Keratinocyte (primary cell): ENCODE results near the gene NLGN1. TPM values are rescaled to one million over a fixed set of nuclear protein-coding genes. Genes with fewer than 3 reads are reported as not detected.

Experiments used
- DNase-seq: peaks from one replicate; pipeline ENCODE4 v3.0.0-alpha.2; 2011; ENCODE audit warnings: low read depth, missing footprints, low spot score
- FAIRE-seq: peaks from 2 replicates; lab custom pipeline; 2011; peaks lifted over from hg19 to GRCh38; lab: Jason Lieb, UNC
- H2AFZ ChIP-seq: 2 replicates; pipeline ENCODE4 v1.6.0; 2012; ENCODE audit warnings: low read length, control low read depth, inconsistent platforms; ENCODE audit not compliant: control insufficient read depth
- H3K27ac ChIP-seq: 2 replicates; pipeline ENCODE4 v1.5.1; 2011; ENCODE audit warnings: low read length; ENCODE audit not compliant: control insufficient read depth, insufficient read depth
- H3K27me3 ChIP-seq: 3 replicates; pipeline ENCODE4 v1.6.0; 2011; ENCODE audit warnings: low read length; ENCODE audit not compliant: control insufficient read depth, insufficient read depth; ENCODE audit errors: extremely low read depth
- H3K36me3 ChIP-seq, 2 experiments: 2 replicates in 1 of 2; 3 replicates in 1 of 2; pipeline ENCODE4 v1.5.1; 2011; ENCODE audit warnings: low read length in 2 of 2, mild to moderate bottlenecking in 1 of 2; ENCODE audit not compliant: control insufficient read depth in 2 of 2, insufficient read depth in 2 of 2; ENCODE audit errors: extremely low read depth in 1 of 2
- H3K4me1 ChIP-seq: 3 replicates; pipeline ENCODE4 v1.5.1; 2011; ENCODE audit warnings: low read length; ENCODE audit not compliant: control insufficient read depth, insufficient read depth; ENCODE audit errors: extremely low read depth
- H3K4me2 ChIP-seq: 3 replicates; pipeline ENCODE4 v1.6.0; 2011; ENCODE audit warnings: low read depth, low read length; ENCODE audit not compliant: control insufficient read depth, insufficient read depth; ENCODE audit errors: extremely low read depth
- H3K4me3 ChIP-seq, 3 experiments: fragments of 200-600 bp in 1 of 3; sonication (generic) in 1 of 3; 2 replicates in 2 of 3; 3 replicates in 1 of 3; pipeline ENCODE4 v1.5.1; 2011 to 2016; ENCODE audit warnings: low read length in 3 of 3, mild to moderate bottlenecking in 3 of 3, control low read depth in 2 of 3, inconsistent platforms in 1 of 3, low read depth in 1 of 3, mixed read lengths in 1 of 3, mixed run types in 1 of 3, moderate library complexity in 1 of 3; ENCODE audit not compliant: control insufficient read depth in 2 of 3, insufficient read depth in 2 of 3; ENCODE audit errors: extremely low read depth in 1 of 3
- H3K79me2 ChIP-seq: 2 replicates; pipeline ENCODE4 v1.6.0; 2012; ENCODE audit warnings: low read length; ENCODE audit not compliant: control insufficient read depth, insufficient read depth
- H3K9ac ChIP-seq: 3 replicates; pipeline ENCODE4 v1.6.0; 2011; ENCODE audit warnings: low read length; ENCODE audit not compliant: control insufficient read depth, insufficient read depth; ENCODE audit errors: extremely low read depth
- H3K9me1 ChIP-seq: 3 replicates; pipeline ENCODE4 v1.6.0; 2011; ENCODE audit warnings: low read length; ENCODE audit not compliant: control insufficient read depth, insufficient read depth; ENCODE audit errors: extremely low read depth
- H3K9me3 ChIP-seq: 2 replicates; pipeline ENCODE4 v1.5.1; 2012; ENCODE audit warnings: low read depth, low read length; ENCODE audit not compliant: control insufficient read depth
- H4K20me1 ChIP-seq: 3 replicates; pipeline ENCODE4 v1.6.0; 2011; ENCODE audit warnings: low read length; ENCODE audit not compliant: control insufficient read depth, insufficient read depth; ENCODE audit errors: extremely low read depth
- CTCF ChIP-seq, 3 experiments: IDR thresholded peaks in 1 of 3; conservative IDR thresholded peaks in 1 of 3; optimal IDR thresholded peaks in 1 of 3; 2 replicates in 2 of 3; 3 replicates in 1 of 3; pipeline versions ENCODE3 to v1.5.1; 2011; ENCODE audit warnings: low read length in 3 of 3, mild to moderate bottlenecking in 3 of 3, moderate library complexity in 2 of 3, control low read depth in 1 of 3, inconsistent platforms in 1 of 3; ENCODE audit not compliant: insufficient read depth in 2 of 3; ENCODE audit errors: extremely low read depth in 1 of 3
- EZH2 ChIP-seq: IDR thresholded peaks from one replicate; pipeline ENCODE4 v1.6.1; 2012; ENCODE audit warnings: inconsistent platforms, mild to moderate bottlenecking, low read length, moderate library complexity
- dilution Hi-C: fragments of 300-500 bp; cut with MboI; formaldehyde crosslinking; loops from one replicate; pipeline ENCODE4 v1.7.0; 2020; ENCODE audit warnings: low sequenced_read_pairs; ENCODE audit not compliant: extremely low pct_ligation_motif_present
- polyA plus RNA-seq, 5 experiments: library from polyadenylated mRNA; depleted of rRNA in 3 of 5; stranded (reverse) in 3 of 5; stranded (forward) in 1 of 5; unstranded in 1 of 5; fragments of >200 nt; gene quantifications; 1 replicate in 1 of 5; 2 replicates in 3 of 5; 3 replicates in 1 of 5; pipeline versions ENCODE4 v1.2.1 to v1.2.3, GENCODE V29; 2011 to 2012; ENCODE audit warnings: missing spikeins in 2 of 5, low read depth in 1 of 5, low replicate concordance in 1 of 5

NLGN1 gene
- polyA plus RNA-seq, 1 donor (not counting 4 experiments of a cell fraction or from before 2014, with no cell fraction given) = not detected

GRCh38 chr3:174169736-174170135 is 772.2 kb downstream of the NLGN1 start:
- H4K20me1 ChIP-seq = no peaks in the 10 kb centered on the region
- H3K4me1 ChIP-seq = no peaks in the 10 kb centered on the region
- H3K79me2 ChIP-seq = no peaks in the 10 kb centered on the region
- dilution Hi-C loops = no loop called here
- no peaks in the 10 kb centered on the region for H3K36me3 ChIP-seq
- DNase-seq (no peak), FAIRE-seq (no peak)
- no peak overlapping the region for H3K27ac ChIP-seq
- TF ChIP-seq EZH2 (no peak), CTCF (optimal IDR thresholded peaks at IDR 0.05 in 1 of 3, IDR thresholded peaks at IDR 0.05 in 1 of 3, conservative IDR thresholded peaks at IDR 0.05 in 1 of 3; ENCODE audit: extremely low read depth in 1 of 3, insufficient read depth in 2 of 3, low read length in 3 of 3) (no peak)
- no peaks in the 10 kb centered on the region for H3K9me3 ChIP-seq
- no peak overlapping the region for H3K9ac ChIP-seq
- no peaks in the 10 kb centered on the region for H3K9me1 ChIP-seq
- no peak overlapping the region for H3K4me2 ChIP-seq
- H2AFZ ChIP-seq = no peak overlapping the region
- H3K4me3 ChIP-seq = no peak overlapping the region
- H3K27me3 ChIP-seq = no peaks in the 10 kb centered on the region

GRCh38 chr3:174170248-174170647 is 772.7 kb downstream of the NLGN1 start:
- DNase-seq (no peak), FAIRE-seq (no peak)
- Histone ChIP-seq H3K4me3 (no peak overlapping the region), H3K9me1 (no peaks in the 10 kb centered on the region), H2AFZ (no peak overlapping the region), H3K4me2 (no peak overlapping the region), H3K36me3 (no peaks in the 10 kb centered on the region), H3K9ac (no peak overlapping the region), H3K9me3 (no peaks in the 10 kb centered on the region), H3K79me2 (no peaks in the 10 kb centered on the region), H4K20me1 (no peaks in the 10 kb centered on the region), H3K27ac (no peak overlapping the region), H3K27me3 (no peaks in the 10 kb centered on the region), H3K4me1 (no peaks in the 10 kb centered on the region)
- dilution Hi-C loops = no loop called here
- TF ChIP-seq CTCF (optimal IDR thresholded peaks at IDR 0.05 in 1 of 3, IDR thresholded peaks at IDR 0.05 in 1 of 3, conservative IDR thresholded peaks at IDR 0.05 in 1 of 3; ENCODE audit: extremely low read depth in 1 of 3, insufficient read depth in 2 of 3, low read length in 3 of 3) = no peak
- TF ChIP-seq EZH2 = no peak
